Measurements from ENCODE around the gene ASIC4. TPM values are rescaled to one million over a fixed set of nuclear protein-coding genes. Genes with fewer than 3 reads are reported as not detected.

Gene ASIC4
- total and polyA plus RNA-seq, 2 of the 8 experiments (the other 6 are each of a cell fraction or from before 2014, with no cell fraction given) = 0.12 to 0.22 TPM

- no peak for TF ChIP-seq NRF1 (IDR thresholded peaks at IDR 0.05; ENCODE audit: low read depth, low read length)
- no peak for TF ChIP-seq EZH2 (IDR thresholded peaks at IDR 0.05; ENCODE audit: low read depth, low read length, severe bottlenecking)
- no peak for TF ChIP-seq TCF12 (IDR thresholded peaks at IDR 0.05; ENCODE audit: low read depth, low read length)
- TF ChIP-seq USF2 (IDR thresholded peaks at IDR 0.05; ENCODE audit: low read length) = no peak
- no peak for TF ChIP-seq SAP30 (IDR thresholded peaks at IDR 0.05; ENCODE audit: insufficient read depth, insufficient replicate concordance, low read length)
- TF ChIP-seq ZNF274 (IDR thresholded peaks at IDR 0.05; ENCODE audit: borderline replicate concordance, extremely low read depth, low read length) = no peak
- TF ChIP-seq SP1 (IDR thresholded peaks at IDR 0.05; ENCODE audit: low read depth, low read length) = peak; percentile 73; the same call in 1 of the 2 replicates
- peak; percentile 36; the same call in 1 of the 2 replicates for TF ChIP-seq MAX (IDR thresholded peaks at IDR 0.05)
- no peak for TF ChIP-seq SIRT6 (IDR thresholded peaks at IDR 0.05; ENCODE audit: low read length)
- no peak for TF ChIP-seq RAD21 (IDR thresholded peaks at IDR 0.05 in 1 of 2, conservative IDR thresholded peaks at IDR 0.05 in 1 of 2; ENCODE audit: low read depth in 2 of 2, low read length in 2 of 2)
- no peak for TF ChIP-seq EP300 (IDR thresholded peaks at IDR 0.05; ENCODE audit: borderline replicate concordance in 1 of 2, low read depth in 2 of 2, low read length in 2 of 2)
- TF ChIP-seq SUZ12 (IDR thresholded peaks at IDR 0.05; ENCODE audit: low read length) = no peak
These were observed 62.5 kb downstream of the ASIC4 start (continued) for GRCh38 chr2:219576505-219577388.
